ENCODE measurements around the gene ITGB4. TPM values are rescaled to one million over a fixed set of nuclear protein-coding genes. Genes with fewer than 3 reads are reported as not detected.

ITGB4 gene
- total and polyA plus RNA-seq, 2 of the 13 experiments (the other 11 are each of a cell fraction or from before 2014, with no cell fraction given): 6.9 to 14.5 TPM

GRCh38 chr17:75720656-75721462, at the start of gene ITGB4 (continued):
- TF ChIP-seq, protein P1, sequence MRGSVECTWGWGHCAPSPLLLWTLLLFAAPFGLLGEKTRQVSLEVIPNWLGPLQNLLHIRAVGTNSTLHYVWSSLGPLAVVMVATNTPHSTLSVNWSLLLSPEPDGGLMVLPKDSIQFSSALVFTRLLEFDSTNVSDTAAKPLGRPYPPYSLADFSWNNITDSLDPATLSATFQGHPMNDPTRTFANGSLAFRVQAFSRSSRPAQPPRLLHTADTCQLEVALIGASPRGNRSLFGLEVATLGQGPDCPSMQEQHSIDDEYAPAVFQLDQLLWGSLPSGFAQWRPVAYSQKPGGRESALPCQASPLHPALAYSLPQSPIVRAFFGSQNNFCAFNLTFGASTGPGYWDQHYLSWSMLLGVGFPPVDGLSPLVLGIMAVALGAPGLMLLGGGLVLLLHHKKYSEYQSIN (CRISPR knock-in tag; IDR thresholded peaks at IDR 0.05; ENCODE audit: borderline replicate concordance): no peak
- TF ChIP-seq POGZ (CRISPR knock-in tag; IDR thresholded peaks at IDR 0.05): no peak
- TF ChIP-seq KDM2A (CRISPR knock-in tag; IDR thresholded peaks at IDR 0.05; ENCODE audit: borderline replicate concordance, low read depth): no peak
- TF ChIP-seq CAMTA2 (CRISPR knock-in tag; IDR thresholded peaks at IDR 0.05; ENCODE audit: borderline replicate concordance): no peak
- TF ChIP-seq HHEX (CRISPR knock-in tag; IDR thresholded peaks at IDR 0.05): no peak
- no peak for TF ChIP-seq ZBTB34 (CRISPR knock-in tag; IDR thresholded peaks at IDR 0.05)
- no peak for TF ChIP-seq EZH2 (conservative IDR thresholded peaks at IDR 0.05; ENCODE audit: low read depth, low read length)
- TF ChIP-seq FOSL2 (CRISPR knock-in tag; IDR thresholded peaks at IDR 0.05): peak; percentile 55; the same call in 1 of the 2 replicates
- no peak for TF ChIP-seq ATF4 (CRISPR knock-in tag; IDR thresholded peaks at IDR 0.05)
- TF ChIP-seq SMAD9 (CRISPR knock-in tag; IDR thresholded peaks at IDR 0.05): no peak
- no peak for TF ChIP-seq ZNF557 (CRISPR knock-in tag; IDR thresholded peaks at IDR 0.05)
- TF ChIP-seq TAF1 (CRISPR knock-in tag; IDR thresholded peaks at IDR 0.05): no peak
- TF ChIP-seq CHD4 (IDR thresholded peaks at IDR 0.05; ENCODE audit: borderline replicate concordance, low read length): no peak
- no peak for TF ChIP-seq RFX3 (CRISPR knock-in tag; IDR thresholded peaks at IDR 0.05)
- no peak for TF ChIP-seq TBP (CRISPR knock-in tag; IDR thresholded peaks at IDR 0.05)
- TF ChIP-seq, protein P2, sequence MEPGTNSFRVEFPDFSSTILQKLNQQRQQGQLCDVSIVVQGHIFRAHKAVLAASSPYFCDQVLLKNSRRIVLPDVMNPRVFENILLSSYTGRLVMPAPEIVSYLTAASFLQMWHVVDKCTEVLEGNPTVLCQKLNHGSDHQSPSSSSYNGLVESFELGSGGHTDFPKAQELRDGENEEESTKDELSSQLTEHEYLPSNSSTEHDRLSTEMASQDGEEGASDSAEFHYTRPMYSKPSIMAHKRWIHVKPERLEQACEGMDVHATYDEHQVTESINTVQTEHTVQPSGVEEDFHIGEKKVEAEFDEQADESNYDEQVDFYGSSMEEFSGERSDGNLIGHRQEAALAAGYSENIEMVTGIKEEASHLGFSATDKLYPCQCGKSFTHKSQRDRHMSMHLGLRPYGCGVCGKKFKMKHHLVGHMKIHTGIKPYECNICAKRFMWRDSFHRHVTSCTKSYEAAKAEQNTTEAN (CRISPR knock-in tag; conservative IDR thresholded peaks at IDR 0.05): no peak
- no peak for TF ChIP-seq ZNF75D (CRISPR knock-in tag; IDR thresholded peaks at IDR 0.05; ENCODE audit: borderline replicate concordance)
- TF ChIP-seq KAT8 (CRISPR knock-in tag; IDR thresholded peaks at IDR 0.05): no peak
- 0 out of 2 replicates have a peak, but pooled peaks have one; percentile 9 for TF ChIP-seq ZNF331 (CRISPR knock-in tag; IDR thresholded peaks at IDR 0.05)
- no peak for TF ChIP-seq RAD21 (CRISPR knock-in tag; IDR thresholded peaks at IDR 0.05)
- TF ChIP-seq ZNF350 (CRISPR knock-in tag; IDR thresholded peaks at IDR 0.05; ENCODE audit: borderline replicate concordance, low read depth): peak; percentile 26; the same call in 1 of the 2 replicates
- TF ChIP-seq, protein P3, sequence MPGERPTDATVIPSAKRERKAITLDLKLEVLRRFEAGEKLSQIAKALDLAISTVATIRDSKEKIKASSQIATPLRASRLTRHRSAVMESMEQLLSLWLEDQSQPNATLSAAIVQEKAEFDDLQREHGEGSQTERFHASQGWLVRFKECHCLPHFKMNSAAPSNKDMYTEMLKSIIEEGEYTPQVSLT (CRISPR knock-in tag; IDR thresholded peaks at IDR 0.05; ENCODE audit: borderline replicate concordance, low read depth): no peak
- TF ChIP-seq MXI1 (IDR thresholded peaks at IDR 0.05; ENCODE audit: borderline replicate concordance, low read depth, low read length): no peak
- TF ChIP-seq ZNF652 (CRISPR knock-in tag; IDR thresholded peaks at IDR 0.05; ENCODE audit: borderline replicate concordance, low read depth): no peak
